ENCODE results near the gene PI4K2A.
"Not testable (repeated sequence)": the region's sequence is repeated elsewhere in the genome, so short reads cannot be mapped to it uniquely, and the experiment has no call there.

PI4K2A gene

GRCh38 chr10:97635577-97635976 lies 4.9 kb upstream of the PI4K2A start:
- no peaks in the 10 kb centered on the region for H3K4me1 ChIP-seq
- no peaks in the 10 kb centered on the region for H3K9me3 ChIP-seq
- DNase-seq: no peak
- no peaks in the 10 kb centered on the region for H3K36me3 ChIP-seq
- H3K4me3 ChIP-seq (ENCODE audit: low read depth, low read length): no peak overlapping the region
- TF ChIP-seq CTCF (IDR thresholded peaks at IDR 0.05; ENCODE audit: low read depth, low read length): no peak
- H3K27me3 ChIP-seq: no peaks in the 10 kb centered on the region

GRCh38 chr10:97639090-97639489 lies 1.4 kb upstream of the PI4K2A start:
- not testable (repeated sequence) for H3K4me3 ChIP-seq (ENCODE audit: low read depth, low read length); H3K4me1 ChIP-seq; DNase-seq; H3K27me3 ChIP-seq; H3K36me3 ChIP-seq; H3K9me3 ChIP-seq

- H3K27me3 ChIP-seq: no peaks in the 10 kb centered on the region
- no peak for TF ChIP-seq CTCF (IDR thresholded peaks at IDR 0.05; ENCODE audit: low read depth, low read length)
- H3K4me3 ChIP-seq (ENCODE audit: low read depth, low read length): peak overlapping the region; percentile 88
- H3K4me1 ChIP-seq: no peaks in the 10 kb centered on the region
- H3K9me3 ChIP-seq: no peaks in the 10 kb centered on the region
- H3K36me3 ChIP-seq: peaks cover 16% of the 10 kb centered on the region
- DNase-seq: peak; percentile 50
These were observed 669 bp downstream of the PI4K2A start for GRCh38 chr10:97640868-97641811.

- H3K27me3 ChIP-seq; H3K4me3 ChIP-seq (ENCODE audit: low read depth, low read length); H3K9me3 ChIP-seq; H3K4me1 ChIP-seq; DNase-seq: not testable (repeated sequence)
- H3K36me3 ChIP-seq: peaks cover 23% of the 10 kb centered on the region
These were observed 2.1 kb downstream of the PI4K2A start for GRCh38 chr10:97642471-97643159.

DNA sequence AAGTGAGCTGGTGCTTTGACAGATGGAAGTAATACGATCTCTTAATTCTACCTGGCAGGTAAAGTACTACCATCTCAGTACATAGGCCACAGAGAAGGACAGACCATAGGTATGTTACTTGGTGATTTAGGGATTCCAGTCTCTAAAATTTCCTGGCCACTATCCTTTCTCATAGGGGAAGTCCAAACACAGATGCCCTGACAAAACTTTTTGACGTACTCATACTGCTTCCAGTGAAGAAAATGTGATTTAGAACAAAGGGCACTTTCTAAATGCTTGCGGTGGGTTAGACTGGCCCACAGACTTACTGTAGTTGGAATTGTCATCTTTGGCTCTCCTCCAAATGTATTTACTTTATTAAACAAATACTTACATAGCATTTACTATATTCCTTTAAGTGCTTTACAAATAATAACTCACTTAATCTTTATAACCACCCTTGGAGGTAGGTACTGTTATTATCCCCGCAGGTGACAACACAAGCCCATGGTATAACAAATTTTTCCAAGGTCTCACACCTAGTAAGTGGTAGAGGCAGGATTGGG lies 3.0 kb downstream of the PI4K2A start:
- TF ChIP-seq CTCF (IDR thresholded peaks at IDR 0.05; ENCODE audit: low read depth, low read length): no peak
- no peak overlapping the region for H3K4me3 ChIP-seq (ENCODE audit: low read depth, low read length)
- peaks cover 23% of the 10 kb centered on the region for H3K36me3 ChIP-seq
- DNase-seq: no peak
- no peaks in the 10 kb centered on the region; the same call in 1 of the 2 replicates for H3K4me1 ChIP-seq
- no peaks in the 10 kb centered on the region for H3K27me3 ChIP-seq
- no peaks in the 10 kb centered on the region for H3K9me3 ChIP-seq

- Histone ChIP-seq H3K27me3 (no peaks in the 10 kb centered on the region), H3K36me3 (peaks cover 25% of the 10 kb centered on the region), H3K4me3 (ENCODE audit: low read depth, low read length) (no peak overlapping the region), H3K4me1 (peaks cover 5% of the 10 kb centered on the region; the same call in 1 of the 2 replicates), H3K9me3 (no peaks in the 10 kb centered on the region)
- TF ChIP-seq CTCF (IDR thresholded peaks at IDR 0.05; ENCODE audit: low read depth, low read length): no peak
- DNase-seq: no peak
These were observed 4.5 kb downstream of the PI4K2A start for GRCh38 chr10:97644936-97645335.

Measured in BE2C (cell line).